ENCODE measurements around the gene IRF8. TPM values are rescaled to one million over a fixed set of nuclear protein-coding genes. Genes with fewer than 3 reads are reported as not detected.
A peak's percentile ranks its signal among the peaks of the same experiment; 100 is the strongest.
"Not testable (repeated sequence)": the region's sequence is repeated elsewhere in the genome, so short reads cannot be mapped to it uniquely, and the experiment has no call there.

The IRF8 gene
- total RNA-seq, 2 experiments from 2014 or later = 230 to 234 TPM

- H3K9me3 Mint-ChIP-seq = no peaks in the 10 kb centered on the region
- no peak for DNase-seq
- peak overlapping the region; percentile 89 for H3K4me3 Mint-ChIP-seq
- peak overlapping the region; percentile 92 for H3K27ac Mint-ChIP-seq
- peaks cover 60% of the 10 kb centered on the region for H3K36me3 Mint-ChIP-seq
- H3K27me3 Mint-ChIP-seq = no peaks in the 10 kb centered on the region
- peaks cover 57% of the 10 kb centered on the region for H3K4me1 Mint-ChIP-seq
These were observed 1.2 kb downstream of the IRF8 start for GRCh38 chr16:85900027-85900792.

- peaks cover 68% of the 10 kb centered on the region for H3K36me3 Mint-ChIP-seq
- no peaks in the 10 kb centered on the region for H3K27me3 Mint-ChIP-seq
- H3K4me1 Mint-ChIP-seq = peaks cover 63% of the 10 kb centered on the region
- peak overlapping the region; percentile 89 for H3K4me3 Mint-ChIP-seq
- DNase-seq = no peak
- H3K9me3 Mint-ChIP-seq = no peaks in the 10 kb centered on the region
- H3K27ac Mint-ChIP-seq = peak overlapping the region; percentile 92
These were observed 2.1 kb downstream of the IRF8 start for GRCh38 chr16:85901110-85901509.

- no peak for DNase-seq
- peaks cover 70% of the 10 kb centered on the region for H3K4me1 Mint-ChIP-seq
- no peaks in the 10 kb centered on the region for H3K27me3 Mint-ChIP-seq
- peak overlapping the region; percentile 89 for H3K4me3 Mint-ChIP-seq
- peaks cover 76% of the 10 kb centered on the region for H3K36me3 Mint-ChIP-seq
- H3K27ac Mint-ChIP-seq = peak overlapping the region; percentile 92
- no peaks in the 10 kb centered on the region for H3K9me3 Mint-ChIP-seq
These were observed 2.9 kb downstream of the IRF8 start for GRCh38 chr16:85901773-85902365.

- peaks cover 80% of the 10 kb centered on the region for H3K36me3 Mint-ChIP-seq
- H3K9me3 Mint-ChIP-seq = no peaks in the 10 kb centered on the region
- H3K4me3 Mint-ChIP-seq = peak overlapping the region; percentile 89
- H3K4me1 Mint-ChIP-seq = peaks cover 66% of the 10 kb centered on the region
- H3K27ac Mint-ChIP-seq = peak overlapping the region; percentile 92
- H3K27me3 Mint-ChIP-seq = no peaks in the 10 kb centered on the region
- peak; percentile 89 for DNase-seq
These were observed 3.6 kb downstream of the IRF8 start for GRCh38 chr16:85902366-85903155.

- Mint-ChIP-seq H3K4me1 (peaks cover 66% of the 10 kb centered on the region), H3K27ac (peak overlapping the region; percentile 92), H3K36me3 (peaks cover 89% of the 10 kb centered on the region), H3K4me3 (peak overlapping the region; percentile 89), H3K27me3 (no peaks in the 10 kb centered on the region), H3K9me3 (no peaks in the 10 kb centered on the region)
- DNase-seq = no peak
These were observed 4.6 kb downstream of the IRF8 start for GRCh38 chr16:85903559-85903958.

GRCh38 chr16:85905110-85906095, 6.4 kb downstream of the IRF8 start:
- Mint-ChIP-seq H3K36me3 (peaks cover 92% of the 10 kb centered on the region), H3K27ac (no peak overlapping the region)
- DNase-seq = no peak

GRCh38 chr16:85906349-85906748, 7.4 kb downstream of the IRF8 start:
- H3K27ac Mint-ChIP-seq = no peak overlapping the region

More at GRCh38 chr16:85905110-85906095, 6.4 kb downstream of the IRF8 start:
- Mint-ChIP-seq H3K27me3 (no peaks in the 10 kb centered on the region), H3K4me3 (peak overlapping the region; percentile 14), H3K9me3 (no peaks in the 10 kb centered on the region), H3K4me1 (peaks cover 73% of the 10 kb centered on the region)

GRCh38 chr16:85907231-85907630, 8.3 kb downstream of the IRF8 start:
- H3K36me3 Mint-ChIP-seq = peaks cover 84% of the 10 kb centered on the region
- H3K9me3 Mint-ChIP-seq, DNase-seq, H3K27me3 Mint-ChIP-seq, H3K4me3 Mint-ChIP-seq, H3K27ac Mint-ChIP-seq: not testable (repeated sequence)
- peaks cover 62% of the 10 kb centered on the region for H3K4me1 Mint-ChIP-seq

More at GRCh38 chr16:85906349-85906748, 7.4 kb downstream of the IRF8 start:
- Mint-ChIP-seq H3K4me1 (peaks cover 70% of the 10 kb centered on the region), H3K4me3 (peak overlapping the region; percentile 7), H3K9me3 (no peaks in the 10 kb centered on the region), H3K36me3 (peaks cover 90% of the 10 kb centered on the region), H3K27me3 (no peaks in the 10 kb centered on the region)
- no peak for DNase-seq

- peaks cover 83% of the 10 kb centered on the region for H3K36me3 Mint-ChIP-seq
- peak overlapping the region; percentile 59 for H3K27ac Mint-ChIP-seq
- H3K27me3 Mint-ChIP-seq = no peaks in the 10 kb centered on the region
- DNase-seq = no peak
- H3K9me3 Mint-ChIP-seq = no peaks in the 10 kb centered on the region
- no peak overlapping the region for H3K4me3 Mint-ChIP-seq
- peaks cover 60% of the 10 kb centered on the region for H3K4me1 Mint-ChIP-seq
These were observed 9.5 kb downstream of the IRF8 start for GRCh38 chr16:85908444-85908843.

- peaks cover 55% of the 10 kb centered on the region for H3K4me1 Mint-ChIP-seq
- peak overlapping the region; percentile 59 for H3K27ac Mint-ChIP-seq
- H3K36me3 Mint-ChIP-seq = peaks cover 81% of the 10 kb centered on the region
- H3K27me3 Mint-ChIP-seq = no peaks in the 10 kb centered on the region
- H3K9me3 Mint-ChIP-seq = no peaks in the 10 kb centered on the region
- no peak overlapping the region for H3K4me3 Mint-ChIP-seq
- no peak for DNase-seq
These were observed 10.1 kb downstream of the IRF8 start for GRCh38 chr16:85908889-85909589.

- Mint-ChIP-seq H3K4me3 (no peak overlapping the region), H3K27ac (no peak overlapping the region), H3K27me3 (no peaks in the 10 kb centered on the region), H3K36me3 (peaks cover 75% of the 10 kb centered on the region), H3K9me3 (no peaks in the 10 kb centered on the region), H3K4me1 (peaks cover 46% of the 10 kb centered on the region)
- no peak for DNase-seq
These were observed 11.2 kb downstream of the IRF8 start for GRCh38 chr16:85909932-85910853.

- H3K27ac Mint-ChIP-seq = no peak overlapping the region
These were observed 11.9 kb downstream of the IRF8 start for GRCh38 chr16:85910854-85911247.

More at GRCh38 chr16:85910854-85911247, 11.9 kb downstream of the IRF8 start:
- DNase-seq = no peak
- no peak overlapping the region for H3K4me3 Mint-ChIP-seq
- H3K27me3 Mint-ChIP-seq = no peaks in the 10 kb centered on the region
- peaks cover 69% of the 10 kb centered on the region for H3K36me3 Mint-ChIP-seq
- H3K9me3 Mint-ChIP-seq = no peaks in the 10 kb centered on the region
- peaks cover 40% of the 10 kb centered on the region for H3K4me1 Mint-ChIP-seq

Data from activated naive CD8-positive, alpha-beta T cell treated with anti-CD3 and anti-CD28 coated beads for 36 hours (primary cell).